Neural cell (in vitro differentiated cells): ENCODE results near the gene SH3BGR. TPM values are rescaled to one million over a fixed set of nuclear protein-coding genes. Genes with fewer than 3 reads are reported as not detected.

ENCODE experiments used
- H2AFZ ChIP-seq: fragments of 200-600, 300-800 bp; sonication (generic), shearing (Covaris generic); 2 replicates; pipeline ENCODE4 v1.6.0; 2014; ENCODE audit warnings: low read depth, mild to moderate bottlenecking, antibody characterized with exemption, low read length, moderate library complexity
- H3F3A ChIP-seq: fragments of 200-600 bp; shearing (Covaris generic); 2 replicates; pipeline ENCODE4 v1.6.1; 2016; ENCODE audit warnings: mild to moderate bottlenecking, moderate library complexity, mixed read lengths, antibody characterized with exemption, low read length; ENCODE audit not compliant: insufficient read depth, poor library complexity, severe bottlenecking
- H3K27ac ChIP-seq: fragments of 200-600, 300-800 bp; sonication (generic), shearing (Covaris generic); 2 replicates; pipeline ENCODE4 v1.5.1; 2014; ENCODE audit warnings: mild to moderate bottlenecking, low read length, moderate library complexity
- H3K27me3 ChIP-seq: fragments of 300-800, 200-600 bp; sonication (generic), shearing (Covaris generic); 2 replicates; pipeline ENCODE4 v1.6.0; 2014; ENCODE audit warnings: mild to moderate bottlenecking, low read depth, low read length, moderate library complexity; ENCODE audit not compliant: insufficient read depth
- H3K36me3 ChIP-seq: fragments of 300-800, 200-600 bp; sonication (generic), shearing (Covaris generic); 2 replicates; pipeline ENCODE4 v1.5.1; 2014; ENCODE audit warnings: mild to moderate bottlenecking, antibody characterized with exemption, low read length, moderate library complexity; ENCODE audit not compliant: insufficient read depth
- H3K4me2 ChIP-seq: fragments of 300-800, 200-600 bp; sonication (generic), shearing (Covaris generic); 2 replicates; pipeline ENCODE4 v1.6.0; 2014; ENCODE audit warnings: mild to moderate bottlenecking, low read length
- H3K4me3 ChIP-seq: fragments of 300-800, 200-600 bp; sonication (generic), shearing (Covaris generic); 2 replicates; pipeline ENCODE4 v1.5.1; 2014; ENCODE audit warnings: mild to moderate bottlenecking, low read length, moderate library complexity
- H3K79me2 ChIP-seq: fragments of 200-600 bp; shearing (Covaris generic); replicated peaks from 2 replicates; pipeline ENCODE4 v1.6.0; 2014; ENCODE audit warnings: mild to moderate bottlenecking, low read length, moderate library complexity; ENCODE audit not compliant: insufficient read depth
- H3K9ac ChIP-seq: fragments of 300-800, 200-600 bp; sonication (generic), shearing (Covaris generic); 2 replicates; pipeline ENCODE4 v1.6.1; 2016; ENCODE audit warnings: mild to moderate bottlenecking, low read length, mixed read lengths
- H3K9me2 ChIP-seq: fragments of 200-600 bp; shearing (Covaris generic); 2 replicates; pipeline ENCODE4 v1.6.1; 2016; ENCODE audit warnings: mild to moderate bottlenecking, low read length, mixed read lengths; ENCODE audit not compliant: insufficient read depth
- H3K9me3 ChIP-seq: fragments of 200-600, 300-800 bp; sonication (generic), shearing (Covaris generic); 2 replicates; pipeline ENCODE4 v1.6.1; 2016; ENCODE audit warnings: mild to moderate bottlenecking, mixed run types, low read length, moderate library complexity, mixed read lengths
- H4K20me1 ChIP-seq: fragments of 200-600 bp; shearing (Covaris generic); 2 replicates; pipeline ENCODE4 v1.6.1; 2016; ENCODE audit warnings: mild to moderate bottlenecking, mixed run types; ENCODE audit not compliant: insufficient read depth
- EP300 ChIP-seq: fragments of 450-650 bp; conservative IDR thresholded peaks from 2 replicates; pipeline ENCODE4 v1.6.1; 2014; ENCODE audit warnings: antibody characterized with exemption, mild to moderate bottlenecking, moderate library complexity; ENCODE audit not compliant: poor library complexity, severe bottlenecking
- EZH2 ChIP-seq: fragments of 200-600, 300-800 bp; shearing (Covaris generic), sonication (generic); IDR thresholded peaks from 2 replicates; pipeline ENCODE4 v1.6.1; 2014; ENCODE audit warnings: antibody characterized with exemption, low read length, borderline replicate concordance, mild to moderate bottlenecking; ENCODE audit not compliant: insufficient read depth, poor library complexity, severe bottlenecking
- MXI1 ChIP-seq: fragments of 450-650 bp; conservative IDR thresholded peaks from 2 replicates; pipeline ENCODE4 v1.6.1; 2014; ENCODE audit warnings: antibody characterized with exemption, mild to moderate bottlenecking; ENCODE audit not compliant: poor library complexity, severe bottlenecking
- POLR2AphosphoS5 ChIP-seq: IDR thresholded peaks from 2 replicates; pipeline ENCODE4 v1.6.1; 2012
- RAD21 ChIP-seq: fragments of 450-650 bp; conservative IDR thresholded peaks from 2 replicates; pipeline ENCODE4 v1.6.1; 2014; ENCODE audit warnings: antibody characterized with exemption, mild to moderate bottlenecking, moderate library complexity
- SMC3 ChIP-seq: fragments of 450-650 bp; conservative IDR thresholded peaks from 2 replicates; pipeline ENCODE4 v1.6.1; 2014; ENCODE audit warnings: antibody characterized with exemption, mild to moderate bottlenecking, moderate library complexity; ENCODE audit not compliant: poor library complexity
- TAF1 ChIP-seq: IDR thresholded peaks from 2 replicates; pipeline ENCODE4 v1.6.1; 2012; ENCODE audit warnings: low read depth
- polyA plus RNA-seq: library from polyadenylated mRNA; depleted of rRNA; stranded (reverse); fragments of >200 nt; gene quantifications from 2 replicates; pipeline ENCODE4 v1.2.3, GENCODE V29; 2014
- TF ChIP-seq, protein P1 (sequence below): fragments of 450-650 bp; IDR thresholded peaks from 2 replicates; pipeline ENCODE4 v1.5.1; 2014; ENCODE audit warnings: antibody characterized with exemption, mild to moderate bottlenecking, moderate library complexity; ENCODE audit not compliant: poor library complexity, severe bottlenecking
- TF ChIP-seq, protein P2 (sequence below): IDR thresholded peaks from 2 replicates; pipeline ENCODE4 v1.6.1; 2012; ENCODE audit warnings: borderline replicate concordance

SH3BGR gene
- polyA plus RNA-seq, 1 donor from 2014 or later, result 13.8 TPM

DNA sequence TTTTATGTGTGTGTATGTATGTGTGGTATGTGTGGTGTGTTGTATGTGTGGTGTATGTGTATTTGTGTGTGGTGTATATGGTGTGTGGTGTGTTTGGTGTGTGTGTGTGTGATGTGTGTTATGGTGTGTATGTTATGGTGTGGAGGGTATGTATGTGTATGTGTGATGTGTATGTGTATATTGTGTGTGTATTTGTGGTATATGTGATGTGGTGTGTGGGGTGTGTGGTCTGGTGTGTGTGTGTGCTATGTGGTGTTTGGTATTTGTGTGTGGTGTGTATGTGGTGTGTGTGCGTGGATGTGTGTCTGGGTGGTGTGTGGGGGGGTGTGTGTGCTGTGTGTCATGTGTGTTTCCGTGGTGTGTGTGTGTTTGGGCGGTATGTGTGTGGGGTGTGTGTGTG, 59.3 kb downstream of the SH3BGR start:
- no peaks in the 10 kb centered on the region for H4K20me1 ChIP-seq
- no peaks in the 10 kb centered on the region for H3K79me2 ChIP-seq
- no peak overlapping the region for H3K9ac ChIP-seq
- H3K36me3 ChIP-seq, result no peaks in the 10 kb centered on the region
- H3K4me2 ChIP-seq, result no peak overlapping the region
- H2AFZ ChIP-seq, result no peak overlapping the region
- no peak overlapping the region for H3K4me3 ChIP-seq
- no peaks in the 10 kb centered on the region for H3K9me2 ChIP-seq
- no peak overlapping the region for H3K27ac ChIP-seq
- no peaks in the 10 kb centered on the region for H3F3A ChIP-seq
- no peaks in the 10 kb centered on the region for H3K9me3 ChIP-seq
- H3K27me3 ChIP-seq, result no peaks in the 10 kb centered on the region
- TF ChIP-seq SMC3 (no peak), EP300 (no peak), MXI1 (no peak), RAD21 (no peak), TAF1 (no peak), POLR2AphosphoS5 (no peak), EZH2 (no peak)
- TF ChIP-seq, protein P1, sequence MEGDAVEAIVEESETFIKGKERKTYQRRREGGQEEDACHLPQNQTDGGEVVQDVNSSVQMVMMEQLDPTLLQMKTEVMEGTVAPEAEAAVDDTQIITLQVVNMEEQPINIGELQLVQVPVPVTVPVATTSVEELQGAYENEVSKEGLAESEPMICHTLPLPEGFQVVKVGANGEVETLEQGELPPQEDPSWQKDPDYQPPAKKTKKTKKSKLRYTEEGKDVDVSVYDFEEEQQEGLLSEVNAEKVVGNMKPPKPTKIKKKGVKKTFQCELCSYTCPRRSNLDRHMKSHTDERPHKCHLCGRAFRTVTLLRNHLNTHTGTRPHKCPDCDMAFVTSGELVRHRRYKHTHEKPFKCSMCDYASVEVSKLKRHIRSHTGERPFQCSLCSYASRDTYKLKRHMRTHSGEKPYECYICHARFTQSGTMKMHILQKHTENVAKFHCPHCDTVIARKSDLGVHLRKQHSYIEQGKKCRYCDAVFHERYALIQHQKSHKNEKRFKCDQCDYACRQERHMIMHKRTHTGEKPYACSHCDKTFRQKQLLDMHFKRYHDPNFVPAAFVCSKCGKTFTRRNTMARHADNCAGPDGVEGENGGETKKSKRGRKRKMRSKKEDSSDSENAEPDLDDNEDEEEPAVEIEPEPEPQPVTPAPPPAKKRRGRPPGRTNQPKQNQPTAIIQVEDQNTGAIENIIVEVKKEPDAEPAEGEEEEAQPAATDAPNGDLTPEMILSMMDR, result no peak
- TF ChIP-seq, protein P2, sequence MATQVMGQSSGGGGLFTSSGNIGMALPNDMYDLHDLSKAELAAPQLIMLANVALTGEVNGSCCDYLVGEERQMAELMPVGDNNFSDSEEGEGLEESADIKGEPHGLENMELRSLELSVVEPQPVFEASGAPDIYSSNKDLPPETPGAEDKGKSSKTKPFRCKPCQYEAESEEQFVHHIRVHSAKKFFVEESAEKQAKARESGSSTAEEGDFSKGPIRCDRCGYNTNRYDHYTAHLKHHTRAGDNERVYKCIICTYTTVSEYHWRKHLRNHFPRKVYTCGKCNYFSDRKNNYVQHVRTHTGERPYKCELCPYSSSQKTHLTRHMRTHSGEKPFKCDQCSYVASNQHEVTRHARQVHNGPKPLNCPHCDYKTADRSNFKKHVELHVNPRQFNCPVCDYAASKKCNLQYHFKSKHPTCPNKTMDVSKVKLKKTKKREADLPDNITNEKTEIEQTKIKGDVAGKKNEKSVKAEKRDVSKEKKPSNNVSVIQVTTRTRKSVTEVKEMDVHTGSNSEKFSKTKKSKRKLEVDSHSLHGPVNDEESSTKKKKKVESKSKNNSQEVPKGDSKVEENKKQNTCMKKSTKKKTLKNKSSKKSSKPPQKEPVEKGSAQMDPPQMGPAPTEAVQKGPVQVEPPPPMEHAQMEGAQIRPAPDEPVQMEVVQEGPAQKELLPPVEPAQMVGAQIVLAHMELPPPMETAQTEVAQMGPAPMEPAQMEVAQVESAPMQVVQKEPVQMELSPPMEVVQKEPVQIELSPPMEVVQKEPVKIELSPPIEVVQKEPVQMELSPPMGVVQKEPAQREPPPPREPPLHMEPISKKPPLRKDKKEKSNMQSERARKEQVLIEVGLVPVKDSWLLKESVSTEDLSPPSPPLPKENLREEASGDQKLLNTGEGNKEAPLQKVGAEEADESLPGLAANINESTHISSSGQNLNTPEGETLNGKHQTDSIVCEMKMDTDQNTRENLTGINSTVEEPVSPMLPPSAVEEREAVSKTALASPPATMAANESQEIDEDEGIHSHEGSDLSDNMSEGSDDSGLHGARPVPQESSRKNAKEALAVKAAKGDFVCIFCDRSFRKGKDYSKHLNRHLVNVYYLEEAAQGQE, result no peak

DNA sequence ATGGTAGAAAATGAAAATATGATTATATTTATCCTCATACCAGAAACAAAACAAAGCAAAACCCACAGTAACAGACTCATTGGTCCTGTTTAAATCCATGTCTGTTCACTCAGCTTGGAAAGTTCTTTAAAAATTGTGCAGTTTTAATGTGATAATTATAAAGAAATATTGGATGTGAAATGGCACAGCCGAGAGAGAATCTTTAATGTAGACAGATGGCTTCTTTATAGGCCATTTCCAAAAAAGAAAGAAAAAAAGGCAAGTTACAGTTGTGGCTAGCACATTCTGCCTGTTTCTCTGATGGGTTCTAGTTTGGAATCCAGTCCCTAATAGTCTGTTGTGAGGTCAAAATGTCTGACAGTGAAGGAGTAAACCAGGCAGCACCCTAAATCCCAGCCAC, 62.0 kb downstream of the SH3BGR start:
- Histone ChIP-seq H4K20me1 (no peaks in the 10 kb centered on the region), H3K36me3 (no peaks in the 10 kb centered on the region), H3K27me3 (no peaks in the 10 kb centered on the region), H3F3A (no peaks in the 10 kb centered on the region), H3K9me2 (no peaks in the 10 kb centered on the region), H3K4me3 (no peak overlapping the region), H2AFZ (no peak overlapping the region), H3K79me2 (no peaks in the 10 kb centered on the region), H3K9ac (no peak overlapping the region), H3K27ac (no peak overlapping the region), H3K9me3 (no peaks in the 10 kb centered on the region), H3K4me2 (no peak overlapping the region)
- TF ChIP-seq MXI1 (no peak), SMC3 (no peak), EP300 (no peak)
- TF ChIP-seq, protein P2, result no peak
